Measurements from ENCODE around the gene JAK2. TPM values are rescaled to one million over a fixed set of nuclear protein-coding genes. Genes with fewer than 3 reads are reported as not detected.

Gene JAK2
- polyA plus RNA-seq, 2 of the 4 experiments (the other 2 are of a cell fraction), result 2.9 to 7.7 TPM

GRCh38 chr9:4997631-4998030, 12.6 kb downstream of the JAK2 start:
- ChIA-PET CTCF (interaction anchor here (0.9 kb wide), 1 partner anchor 9 kb away, joined by 3 read pairs; no protein-coding TSS in a partner anchor), POLR2A (no interaction called here)
- ATAC-seq (no peak), DNase-seq (ENCODE audit: low read depth in 1 of 2, low spot score in 1 of 2) (no peak), FAIRE-seq (no peak)
- H3K4me2 ChIP-seq, result no peak overlapping the region
- TF ChIP-seq FOSB (CRISPR knock-in tag; IDR thresholded peaks at IDR 0.05), result no peak
- no peak for TF ChIP-seq CHD4 (IDR thresholded peaks at IDR 0.05; ENCODE audit: borderline replicate concordance)
- TF ChIP-seq BHLHE40 (IDR thresholded peaks at IDR 0.05; ENCODE audit: low read depth, low read length), result no peak
- no peak for TF ChIP-seq CEBPB (IDR thresholded peaks at IDR 0.05)
- TF ChIP-seq NR3C1 (IDR thresholded peaks at IDR 0.05), result no peak
- TF ChIP-seq TFCP2L1 (CRISPR knock-in tag; IDR thresholded peaks at IDR 0.05), result no peak
- H3K9me3 ChIP-seq, result no peaks in the 10 kb centered on the region
- H3K4me1 ChIP-seq, result no peaks in the 10 kb centered on the region
- H3K4me3 ChIP-seq, result no peak overlapping the region
- no peak overlapping the region for H3K27ac ChIP-seq

- Histone ChIP-seq H3K9me3 (peaks cover 7% of the 10 kb centered on the region; the same call in 1 of the 3 replicates), H3K4me2 (no peak overlapping the region), H3K4me1 (no peaks in the 10 kb centered on the region), H3K27ac (no peak overlapping the region), H3K4me3 (no peak overlapping the region)
- DNase-seq (ENCODE audit: low read depth in 1 of 2, low spot score in 1 of 2), result no peak
- ChIA-PET CTCF (no interaction called here), POLR2A (no interaction called here)
- WGBS (ENCODE audit: missing lambda C conversion rate), result 91% methylated on average over 1 of the region's 1 CpG
- no peak for ATAC-seq
- TF ChIP-seq HOXB13 (CRISPR knock-in tag; IDR thresholded peaks at IDR 0.05; ENCODE audit: low read depth) (no peak), RARB (CRISPR knock-in tag; IDR thresholded peaks at IDR 0.05) (no peak), SREBF2 (IDR thresholded peaks at IDR 0.05) (no peak), HES2 (IDR thresholded peaks at IDR 0.05) (no peak), POLR2A (IDR thresholded peaks at IDR 0.05; ENCODE audit: low read length) (no peak), BHLHE40 (IDR thresholded peaks at IDR 0.05; ENCODE audit: low read depth, low read length) (no peak), NPAS2 (CRISPR knock-in tag; IDR thresholded peaks at IDR 0.05; ENCODE audit: borderline replicate concordance) (no peak), RCOR1 (IDR thresholded peaks at IDR 0.05; ENCODE audit: low read depth, low read length) (no peak), GATA3 (IDR thresholded peaks at IDR 0.05; ENCODE audit: borderline replicate concordance) (no peak), E2F6 (IDR thresholded peaks at IDR 0.05; ENCODE audit: borderline replicate concordance, low read depth) (no peak), CBX2 (IDR thresholded peaks at IDR 0.05; ENCODE audit: borderline replicate concordance, low read depth) (no peak), HOXA7 (CRISPR knock-in tag; IDR thresholded peaks at IDR 0.05) (no peak), FOXS1 (CRISPR knock-in tag; IDR thresholded peaks at IDR 0.05) (no peak), TP53 (CRISPR knock-in tag; IDR thresholded peaks at IDR 0.05) (no peak), CEBPB (IDR thresholded peaks at IDR 0.05) (no peak), HOXB5 (CRISPR knock-in tag; IDR thresholded peaks at IDR 0.05) (no peak), ZFP36 (IDR thresholded peaks at IDR 0.05; ENCODE audit: borderline replicate concordance, partially characterized antibody) (no peak), RNF2 (IDR thresholded peaks at IDR 0.05; ENCODE audit: borderline replicate concordance, low read depth) (no peak), CHD2 (IDR thresholded peaks at IDR 0.05; ENCODE audit: low read length, partially characterized antibody) (no peak)
- no peak for FAIRE-seq
Observed at GRCh38 chr9:5002811-5003210, 17.7 kb downstream of the JAK2 start.

GRCh38 chr9:5004481-5004880, 19.4 kb downstream of the JAK2 start:
- Histone ChIP-seq H3K9me3 (peaks cover 7% of the 10 kb centered on the region; the same call in 1 of the 3 replicates), H3K4me1 (no peaks in the 10 kb centered on the region), H3K4me2 (no peak overlapping the region), H3K4me3 (no peak overlapping the region), H3K27ac (no peak overlapping the region)
- POLR2A ChIA-PET, result no interaction called here
- CTCF ChIA-PET, result no interaction called here
- FAIRE-seq (no peak), ATAC-seq (no peak), DNase-seq (ENCODE audit: low read depth in 1 of 2, low spot score in 1 of 2) (no peak)
- no peak for TF ChIP-seq EHMT2 (IDR thresholded peaks at IDR 0.05; ENCODE audit: low read depth)
- TF ChIP-seq BCL3 (IDR thresholded peaks at IDR 0.05), result no peak

Measured in A549 (cell line).